ENCODE results near the gene CDX1.
A peak's percentile ranks its signal among the peaks of the same experiment; 100 is the strongest.

The CDX1 gene

DNA sequence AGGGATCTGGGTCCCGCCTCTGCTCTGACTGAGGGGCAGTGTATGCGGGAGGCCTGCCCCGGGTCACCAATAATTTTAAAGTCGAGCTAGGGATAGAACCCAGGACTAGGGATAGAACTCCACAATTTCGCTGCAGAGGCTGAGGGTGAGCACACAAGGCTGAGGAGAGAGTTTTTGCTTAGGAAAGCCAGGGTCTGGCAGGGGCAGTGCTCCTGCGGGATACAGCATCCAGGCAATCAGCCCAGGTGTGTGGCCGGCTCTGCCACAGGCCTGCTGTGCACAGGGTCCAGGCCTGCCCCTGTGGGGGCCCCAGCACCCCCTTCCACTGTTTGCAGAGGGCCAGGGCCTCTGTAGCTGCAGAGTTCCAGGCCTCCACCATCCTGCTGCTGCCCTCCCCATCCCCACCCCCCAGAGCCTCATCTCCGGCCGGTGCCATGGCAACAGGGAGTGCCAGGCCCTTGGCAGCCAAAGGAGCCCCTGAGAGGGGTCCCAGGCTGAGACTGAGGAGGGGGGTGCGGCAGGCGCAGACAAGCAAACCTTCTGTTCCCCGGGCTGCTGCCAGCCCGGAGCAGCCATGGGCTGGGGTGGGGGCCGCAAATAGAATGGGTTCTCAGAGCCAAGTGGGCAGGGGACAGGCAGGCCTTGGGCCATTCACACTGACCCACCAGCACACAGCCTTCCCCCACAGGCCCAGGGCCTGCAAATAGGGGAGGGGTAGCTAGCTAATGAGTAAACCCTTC is 19.5 kb upstream of the CDX1 start:
- no peak for DNase-seq

DNA sequence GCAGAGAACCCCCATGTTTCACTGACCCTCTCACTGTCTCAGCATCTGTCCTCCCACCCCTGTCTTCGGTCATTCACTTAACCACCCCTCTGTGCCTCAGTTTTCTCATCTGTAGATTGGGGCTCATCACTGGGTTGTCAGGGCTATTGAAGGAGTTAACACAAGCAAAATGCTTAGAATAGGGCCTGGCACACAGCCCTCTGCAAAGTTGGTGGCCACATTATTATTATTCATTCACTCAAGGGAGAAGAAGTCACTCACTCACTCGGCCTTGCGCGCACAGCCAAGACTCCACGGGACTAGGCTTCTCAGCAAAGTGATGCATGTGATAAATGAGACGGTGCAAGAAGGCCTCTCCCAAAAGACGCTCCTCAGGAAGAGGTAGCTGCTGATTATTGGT is 18.9 kb upstream of the CDX1 start:
- DNase-seq = no peak

DNA sequence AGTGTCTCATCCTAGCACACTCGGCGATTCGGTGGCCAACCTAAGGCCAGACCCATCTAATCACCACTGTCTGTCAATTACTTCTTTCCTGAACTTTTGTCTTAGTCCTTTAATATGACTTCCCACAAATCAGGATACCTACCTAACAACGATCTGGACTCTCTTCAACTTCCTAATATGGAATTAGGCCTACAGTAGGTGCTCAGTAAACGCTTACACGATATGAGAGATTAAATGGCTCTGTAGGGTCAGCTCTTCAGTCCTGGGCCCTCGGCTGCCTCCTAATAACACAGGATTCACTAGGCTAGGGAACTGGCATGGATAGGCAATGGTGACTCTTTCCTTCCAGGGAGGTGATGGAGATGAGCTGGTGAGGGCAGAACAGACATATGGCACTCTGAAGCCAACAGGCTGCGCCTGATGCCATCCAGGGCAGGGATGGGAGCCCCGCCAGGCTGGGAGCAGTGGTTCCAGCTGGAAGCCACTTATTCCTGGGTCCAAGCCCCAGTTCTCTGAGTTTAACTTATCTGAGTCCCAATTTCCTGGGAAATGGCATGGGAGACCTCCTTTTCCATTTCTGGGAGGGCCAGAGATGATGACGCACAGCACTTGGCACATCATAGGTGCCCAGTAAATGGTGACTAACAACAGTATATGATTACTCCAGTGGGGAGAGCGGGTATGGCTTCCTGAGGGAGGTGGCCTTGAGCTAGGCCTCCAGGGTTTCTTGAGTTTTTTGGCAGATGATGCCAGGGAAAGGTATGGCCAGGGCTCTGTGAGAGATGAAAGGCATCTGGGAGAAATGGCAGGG is 18.3 kb upstream of the CDX1 start:
- DNase-seq = no peak

- DNase-seq = no peak
These were observed 17.0 kb upstream of the CDX1 start for GRCh38 chr5:150149618-150150017.

GRCh38 chr5:150152636-150153462 is 13.7 kb upstream of the CDX1 start:
- DNase-seq = no peak

GRCh38 chr5:150153483-150153882 is 13.1 kb upstream of the CDX1 start:
- DNase-seq = no peak

- DNase-seq = no peak
These were observed 12.5 kb upstream of the CDX1 start for GRCh38 chr5:150153957-150154617.

- no peak for DNase-seq
These were observed 11.9 kb upstream of the CDX1 start for GRCh38 chr5:150154618-150155128.

DNA sequence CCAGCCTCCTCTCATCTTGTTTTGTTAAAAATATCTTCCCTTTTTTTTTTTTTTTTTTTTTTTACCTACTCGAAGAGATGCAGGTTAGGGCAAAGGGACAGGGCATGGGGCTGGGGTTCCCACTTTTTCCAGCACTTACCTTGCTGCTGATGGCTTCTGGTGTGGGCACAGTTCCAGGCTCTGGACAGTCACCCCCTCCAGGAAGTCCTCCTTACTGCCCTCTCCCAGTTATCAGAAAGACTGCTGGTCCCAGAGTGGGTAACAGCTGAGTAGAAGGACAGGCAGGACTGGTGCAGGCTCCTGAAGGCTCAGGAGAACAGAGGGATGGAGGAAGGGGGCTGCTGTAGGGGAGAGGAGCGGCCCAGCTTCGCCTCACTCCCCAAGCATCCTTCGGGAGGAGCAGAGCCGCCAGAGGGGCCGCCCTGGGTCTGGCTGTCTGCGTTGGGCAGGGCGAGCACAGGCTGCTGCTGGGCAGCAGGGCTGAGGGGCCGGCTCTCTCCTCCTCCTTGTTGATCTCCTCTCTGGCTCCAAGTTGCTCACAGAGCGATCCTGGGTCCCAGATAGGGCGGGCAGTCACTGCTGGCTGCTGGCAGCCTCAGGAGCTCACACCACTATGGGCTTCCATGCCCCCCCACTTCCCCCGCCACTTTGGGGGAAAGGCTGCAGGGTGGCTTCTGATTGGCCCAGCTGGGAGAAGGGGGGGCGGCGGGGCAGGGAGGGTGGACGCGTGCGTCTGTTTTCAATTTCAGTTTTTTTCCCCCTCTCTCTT is 11.1 kb upstream of the CDX1 start, which contains the start of gene PDGFRB:
Gene PDGFRB (minus strand): TSS at position 588 of the 769 bp plus-strand sequence. CDS start 18,798 bp downstream, outside the sequence.
- no peak for DNase-seq

- DNase-seq = no peak
These were observed 10.6 kb upstream of the CDX1 start for GRCh38 chr5:150156027-150156368.

DNA sequence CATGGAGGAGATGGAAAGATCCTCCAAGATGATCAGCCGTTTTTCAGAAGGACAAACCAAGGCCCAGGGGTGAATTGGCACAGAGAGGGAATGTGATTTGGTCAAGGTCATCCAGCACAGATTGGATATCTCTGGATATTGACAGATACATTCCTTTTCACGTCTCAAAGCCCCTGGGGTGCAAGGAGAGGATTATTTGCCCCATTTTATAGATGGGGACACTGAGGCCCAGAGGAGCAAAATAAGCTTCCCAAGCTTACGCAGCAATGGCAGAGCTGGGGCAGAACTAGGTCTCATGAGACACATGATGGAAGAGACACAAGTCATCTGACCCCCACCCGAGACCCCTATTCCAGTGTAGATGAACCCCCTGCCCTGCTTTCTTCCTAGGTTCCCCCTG is 10.0 kb upstream of the CDX1 start:
- no peak for DNase-seq

GRCh38 chr5:150157168-150157567 is 9.4 kb upstream of the CDX1 start:
- no peak for DNase-seq

GRCh38 chr5:150158170-150158949 is 8.2 kb upstream of the CDX1 start:
- no peak for DNase-seq

GRCh38 chr5:150159031-150159430 is 7.5 kb upstream of the CDX1 start:
- no peak for DNase-seq

GRCh38 chr5:150159741-150160179 is 6.8 kb upstream of the CDX1 start:
- no peak for DNase-seq

DNA sequence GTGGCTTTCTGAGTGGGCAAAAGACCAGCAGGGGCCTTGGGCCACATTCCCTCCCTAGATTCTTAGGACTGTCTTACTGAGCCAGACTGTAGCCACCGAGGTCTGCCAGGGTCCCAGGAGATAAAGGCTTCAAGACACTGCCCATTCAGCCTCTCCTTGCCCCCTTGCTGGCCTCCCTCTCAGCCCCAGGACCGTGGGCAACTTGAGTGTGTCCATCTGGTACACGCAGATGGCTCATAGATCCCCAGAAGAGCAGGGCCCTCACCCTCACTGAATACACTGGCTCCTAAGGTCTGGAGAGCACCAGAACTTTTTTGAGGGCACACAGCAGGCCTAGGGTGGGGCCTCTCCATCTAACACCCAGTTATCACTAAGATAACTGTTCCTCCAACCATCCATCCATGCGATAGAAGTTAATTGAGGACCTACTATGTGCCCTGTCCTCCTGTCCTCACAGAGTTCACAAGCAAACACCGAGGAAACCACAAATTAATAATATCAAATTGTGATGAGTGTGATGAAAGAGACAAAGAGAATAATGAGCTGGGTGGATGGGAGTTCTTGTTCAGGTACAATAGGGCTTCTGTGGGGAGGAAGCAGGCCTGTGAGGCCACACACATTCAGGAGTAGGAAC is 6.0 kb upstream of the CDX1 start:
- DNase-seq = no peak

DNA sequence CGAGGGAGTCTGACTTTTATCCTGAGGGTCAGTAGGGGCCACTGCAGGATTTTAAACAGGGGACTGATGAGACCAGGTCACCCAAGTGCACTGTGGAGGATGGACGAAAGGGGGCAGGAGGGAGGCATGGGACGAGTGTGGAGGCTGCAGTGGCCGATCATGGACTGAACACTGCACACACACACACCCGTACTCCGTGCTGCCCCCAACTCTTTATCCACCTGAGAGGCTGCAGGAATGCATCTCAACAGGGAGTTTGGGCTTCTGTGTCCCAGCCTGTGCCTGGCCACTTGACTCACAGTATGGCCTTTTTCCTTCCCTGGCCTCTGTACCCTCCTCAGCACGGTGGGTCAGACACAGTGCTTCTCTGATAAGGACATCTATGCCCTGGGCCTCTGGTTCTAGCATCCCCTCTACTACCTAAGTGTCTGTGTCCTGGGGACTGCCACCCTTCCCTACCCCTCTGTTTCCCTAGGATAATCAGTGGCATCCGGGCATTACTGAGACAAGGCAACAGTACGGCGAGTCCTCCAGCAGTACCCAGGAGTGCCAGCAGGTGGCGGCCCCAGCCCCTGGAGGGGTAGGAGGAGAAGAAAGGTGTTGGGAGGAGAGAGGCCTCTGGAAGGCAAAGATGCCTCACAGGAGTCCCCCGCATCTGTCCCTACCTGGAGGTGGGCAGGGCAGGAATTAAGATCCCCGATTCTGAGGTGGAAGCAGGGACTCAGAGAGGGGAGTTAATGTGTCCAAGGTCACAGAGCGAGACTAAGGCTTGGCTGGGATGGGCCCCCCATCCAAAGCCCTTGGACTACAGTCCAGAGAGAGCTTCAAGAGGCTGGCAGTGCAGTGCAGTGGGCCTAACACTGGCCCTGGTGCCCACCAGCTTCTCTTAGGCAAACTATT is 5.1 kb upstream of the CDX1 start:
- DNase-seq = peak; percentile 30 to 47

DNA sequence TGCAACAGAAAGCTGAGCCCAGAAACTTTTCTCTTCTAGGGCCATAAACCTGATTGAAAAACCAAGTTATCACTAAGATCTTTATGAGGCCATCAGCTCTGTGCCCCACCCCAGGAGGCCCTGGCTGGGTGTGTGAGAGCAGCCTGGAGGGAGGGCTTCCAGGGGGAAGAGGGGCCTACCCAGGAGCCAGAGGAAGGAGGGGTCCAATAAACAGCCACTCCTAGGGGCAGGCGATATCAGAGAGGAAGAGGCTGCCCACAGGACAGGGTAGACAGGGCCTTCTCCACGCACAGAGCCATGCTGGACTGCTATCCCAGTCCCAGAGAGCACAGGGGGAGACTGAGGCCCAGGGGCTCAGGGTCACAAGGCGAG is 4.5 kb upstream of the CDX1 start:
- DNase-seq = no peak

DNA sequence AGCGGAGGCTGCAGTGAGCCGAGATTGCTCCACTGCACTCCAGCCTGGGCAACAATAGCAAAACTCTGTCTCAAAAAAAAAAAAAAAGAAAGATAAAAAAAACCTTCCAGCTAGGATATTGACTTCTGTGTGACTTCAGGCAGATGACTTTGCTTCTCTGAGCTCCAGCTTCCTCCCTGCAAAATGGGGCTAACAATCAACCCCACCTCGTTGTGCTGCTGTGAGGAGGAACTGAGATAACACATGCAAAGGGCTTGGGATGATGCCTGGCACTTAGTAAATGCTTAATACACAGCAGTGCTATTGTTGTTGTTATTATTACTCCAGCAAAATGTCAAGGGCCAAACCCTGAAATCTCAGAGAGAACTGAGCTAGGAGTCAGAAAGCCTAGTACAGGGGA is 3.5 kb upstream of the CDX1 start:
- DNase-seq = no peak

Data from NCI-H187 (cell line).